GM20431 (cell line): ENCODE results near the gene FAM168B.

Experiments
- in situ Hi-C: fragments of 300-500 bp; cut with MseI, MboI; formaldehyde crosslinking; loops from one replicate; pipeline ENCODE4 v1.15.0; 2020; ENCODE audit warnings: low sequenced_read_pairs; ENCODE audit not compliant: unreplicated experiment

FAM168B gene

DNA sequence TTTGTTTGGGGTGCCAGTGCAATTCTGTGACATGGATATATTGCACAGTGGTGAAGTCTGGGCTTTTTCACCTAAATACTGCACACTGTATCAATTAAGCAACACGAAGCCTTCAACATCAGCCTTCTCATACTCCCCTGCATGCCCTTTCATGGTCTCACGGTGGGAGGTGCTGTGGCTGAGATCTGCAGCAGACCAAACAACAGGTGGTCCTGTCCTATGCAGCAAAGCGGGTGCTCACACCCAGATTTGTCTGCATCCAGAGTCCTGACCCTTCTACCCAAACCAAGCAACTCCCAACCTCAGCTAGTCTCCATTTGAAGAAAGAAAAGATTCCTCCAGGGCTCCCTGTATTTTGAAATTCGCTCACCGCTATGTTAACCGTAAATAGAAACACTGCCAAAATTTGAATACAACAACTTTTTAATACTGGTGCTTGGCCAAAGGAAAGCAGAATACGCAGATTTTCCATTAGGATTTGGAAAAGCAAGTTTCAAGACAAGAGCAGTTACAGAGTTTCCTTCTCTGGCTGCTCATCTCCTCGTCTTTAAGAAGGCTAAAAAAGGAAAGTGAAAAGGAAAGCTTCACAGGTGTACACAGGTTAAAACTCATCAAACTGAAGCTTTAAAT lies 34.9 kb downstream of the FAM168B start:
- in situ Hi-C loops, result no loop called here

DNA sequence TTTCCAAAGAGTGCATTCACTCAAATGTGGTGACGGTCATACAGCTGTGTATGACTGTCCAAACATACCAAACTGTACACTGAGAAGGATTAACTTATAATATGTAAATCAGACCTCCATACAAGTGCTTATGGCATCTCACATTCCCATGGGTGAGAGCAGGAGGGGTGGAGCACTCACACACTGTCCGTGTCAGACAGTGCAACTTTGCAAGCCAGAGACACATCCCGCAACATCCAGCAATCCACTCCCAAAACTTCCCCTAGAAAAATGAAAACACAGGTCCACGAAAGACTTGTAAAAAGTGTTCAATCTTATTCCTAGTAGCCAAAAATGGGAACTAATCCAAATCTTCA lies 36.4 kb downstream of the FAM168B start:
- in situ Hi-C loops, result no loop called here

DNA sequence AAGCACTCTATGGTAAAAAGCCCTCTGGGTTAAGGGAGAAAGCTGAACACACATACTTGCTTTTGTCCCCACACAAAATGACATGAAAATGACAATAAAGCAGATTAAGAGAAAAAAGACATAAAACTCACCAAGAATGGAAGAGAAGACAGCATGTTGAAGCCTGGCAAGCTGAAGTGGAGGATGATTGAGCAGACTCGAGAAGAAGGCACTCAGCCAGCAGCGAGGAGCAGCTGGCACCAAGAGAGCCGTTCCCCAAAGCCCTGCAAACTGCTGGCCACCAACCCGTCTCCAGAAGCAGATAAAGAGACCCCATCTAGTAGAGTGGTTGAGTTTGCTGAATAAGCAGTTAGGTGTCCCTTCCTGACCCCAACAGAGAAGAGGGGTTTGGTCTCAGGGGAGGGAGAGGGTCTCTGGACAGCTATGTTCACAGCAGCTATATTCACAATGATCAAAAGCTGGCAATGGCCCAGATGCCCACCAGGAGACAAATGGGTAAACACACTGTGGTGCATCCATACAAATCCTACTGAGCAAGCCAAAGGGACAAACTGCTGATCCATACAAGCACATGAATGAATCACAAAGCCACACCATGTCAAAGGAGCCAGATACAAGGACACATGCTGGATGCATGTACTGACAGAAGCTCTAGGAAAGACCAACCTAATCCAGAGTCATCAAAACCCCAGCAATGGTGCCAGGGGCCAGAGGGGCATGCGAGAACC lies 36.9 kb downstream of the FAM168B start:
- in situ Hi-C loops, result no loop called here

DNA sequence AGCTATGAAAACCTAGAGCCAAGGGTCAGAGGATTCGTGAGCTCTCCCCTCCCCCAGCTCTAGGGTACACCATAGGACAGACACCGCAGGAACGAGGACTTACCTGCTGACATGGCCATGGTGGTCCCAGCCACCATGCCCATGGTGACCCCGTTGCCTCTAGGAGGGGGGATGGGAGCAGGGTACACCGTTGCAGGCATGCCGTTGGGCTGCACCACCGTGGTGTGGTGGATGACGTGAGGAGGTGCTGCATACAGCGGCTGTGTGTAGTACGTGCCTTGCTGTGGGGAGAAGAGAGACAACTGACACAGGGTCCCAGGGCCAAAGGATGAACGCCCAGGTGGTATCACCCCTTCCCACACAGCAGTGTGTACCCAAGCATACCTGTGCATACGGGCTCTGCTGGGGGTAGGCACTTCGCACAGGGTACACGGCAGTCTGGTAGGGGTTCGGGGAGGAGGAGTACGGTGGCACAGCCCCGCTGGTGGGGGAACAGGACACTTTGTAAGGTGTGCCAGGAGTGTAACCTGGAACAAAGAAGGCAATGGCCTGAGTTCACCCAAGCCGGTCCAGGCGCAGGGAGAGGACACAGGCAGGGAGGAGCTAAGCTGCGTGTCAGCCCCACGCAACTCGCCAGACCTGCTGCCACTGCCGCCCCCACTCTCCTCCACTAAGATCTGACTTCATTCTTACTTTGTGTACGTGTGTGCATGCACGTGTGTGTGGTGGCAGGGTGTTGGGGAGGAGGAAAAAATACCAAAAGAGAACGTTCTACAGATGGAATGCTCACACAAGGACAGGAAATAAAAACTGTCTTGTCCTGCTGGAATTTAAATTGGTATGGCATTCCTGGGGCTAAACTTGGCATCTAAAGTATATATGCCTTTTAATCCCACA lies 37.8 kb downstream of the FAM168B start:
- in situ Hi-C loops, result no loop called here

DNA sequence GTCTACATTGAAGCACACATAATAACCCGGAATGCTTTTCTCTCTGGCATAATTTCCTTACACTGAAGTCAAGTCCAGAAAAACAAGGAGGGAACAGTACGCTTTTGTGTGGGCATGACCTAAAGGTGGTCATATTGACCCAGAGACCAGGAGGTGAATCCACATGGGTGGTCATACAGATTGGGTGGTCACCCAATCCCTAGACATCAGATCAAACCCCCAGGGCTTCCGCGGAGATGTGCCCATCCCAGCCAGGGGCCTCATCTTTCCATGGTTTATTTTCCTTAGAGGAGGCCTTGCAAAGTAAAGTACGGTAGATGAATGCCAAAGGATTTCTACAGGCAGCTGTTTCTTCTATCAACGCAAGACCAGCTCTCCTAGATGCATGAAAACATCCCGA lies 38.8 kb downstream of the FAM168B start:
- in situ Hi-C loops, result no loop called here

DNA sequence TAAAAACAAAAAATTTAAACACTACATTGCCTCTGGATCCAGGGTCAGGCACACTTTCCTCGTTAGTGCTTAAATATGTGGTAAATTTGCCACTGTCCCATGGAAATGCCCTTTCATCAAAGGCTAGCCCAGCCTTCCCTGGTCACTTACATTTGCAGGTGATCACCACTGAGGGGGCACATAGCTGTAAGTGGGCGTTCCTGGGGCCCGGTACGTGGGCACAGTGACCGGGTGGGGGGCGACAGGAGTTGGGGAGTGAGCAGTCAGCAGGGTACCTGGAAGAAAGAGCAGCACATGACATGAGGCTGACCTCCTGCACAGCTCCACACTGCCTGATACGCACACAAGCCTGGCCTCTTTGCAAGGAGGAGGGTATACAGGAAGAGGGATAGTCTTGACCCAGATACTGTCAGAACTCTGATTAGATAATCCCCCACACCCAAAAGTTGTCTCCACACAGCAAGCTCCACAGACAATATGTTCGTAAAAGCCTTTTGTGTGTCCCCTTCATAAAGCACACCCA lies 40.5 kb downstream of the FAM168B start:
- in situ Hi-C loops, result no loop called here

DNA sequence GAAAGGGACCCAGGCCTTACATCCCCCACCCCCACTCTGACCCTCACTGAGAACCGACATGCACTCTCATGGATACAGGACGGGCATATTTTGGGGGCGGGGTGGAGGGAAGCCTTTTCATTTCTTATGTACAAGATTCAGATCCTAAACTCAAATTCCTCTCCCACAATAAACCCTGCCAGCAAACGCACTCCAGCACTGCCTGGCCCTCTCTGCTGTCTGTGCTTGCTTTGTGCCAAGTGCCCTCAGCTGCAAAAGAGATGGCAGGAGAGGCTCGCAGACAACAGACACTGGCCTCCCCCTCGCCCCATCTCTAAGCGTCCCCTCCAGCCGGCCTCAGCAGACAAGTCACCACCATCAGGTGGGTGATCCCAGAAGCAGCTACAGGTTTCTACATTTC lies 42.4 kb downstream of the FAM168B start:
- in situ Hi-C loops, result no loop called here

DNA sequence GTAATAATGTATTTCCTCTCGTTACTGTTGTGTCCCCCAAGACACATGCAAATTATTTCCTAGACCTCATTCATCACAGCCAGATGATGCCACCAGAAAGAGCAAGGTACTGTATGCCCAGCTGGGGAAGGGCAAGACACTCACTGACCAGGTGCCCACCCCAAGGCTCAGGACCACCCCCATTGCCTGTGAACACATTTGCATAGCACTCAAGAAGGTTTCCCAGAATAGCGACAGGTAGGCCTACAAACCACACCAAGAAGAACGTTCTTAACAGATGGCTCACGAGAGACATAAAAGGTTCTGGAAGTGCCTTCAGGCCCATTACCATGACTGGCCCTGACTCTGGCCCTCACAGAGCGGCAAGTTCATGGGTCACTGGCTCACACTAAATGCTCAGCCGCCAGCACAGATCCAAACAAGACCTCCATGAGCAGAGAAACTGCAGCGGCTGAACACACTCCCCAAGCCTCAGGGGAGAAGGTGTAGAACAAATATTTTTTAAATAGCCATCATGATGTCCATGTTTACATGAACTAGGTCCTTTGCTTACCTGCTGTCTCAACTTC lies 44.0 kb downstream of the FAM168B start:
- in situ Hi-C loops, result no loop called here

DNA sequence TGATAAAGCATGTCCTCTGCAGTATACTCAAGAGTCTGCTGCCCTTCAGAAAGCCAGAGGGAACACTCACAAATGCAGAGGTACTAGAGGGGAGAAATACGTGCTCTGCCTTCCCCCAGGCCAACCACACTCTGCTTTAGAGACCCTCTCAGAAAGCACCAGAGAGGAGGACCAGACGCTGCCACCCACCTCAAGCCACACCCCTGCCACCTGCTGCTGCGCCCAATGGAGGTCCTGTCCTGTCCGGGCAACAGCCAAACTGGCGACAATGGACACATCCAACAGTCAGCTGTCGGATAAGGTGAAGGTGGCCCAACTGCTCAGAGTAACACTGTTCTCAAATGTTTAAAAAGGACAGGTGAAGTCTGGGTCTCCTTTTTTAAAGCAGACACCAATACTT lies 44.6 kb downstream of the FAM168B start:
- in situ Hi-C loops, result no loop called here

DNA sequence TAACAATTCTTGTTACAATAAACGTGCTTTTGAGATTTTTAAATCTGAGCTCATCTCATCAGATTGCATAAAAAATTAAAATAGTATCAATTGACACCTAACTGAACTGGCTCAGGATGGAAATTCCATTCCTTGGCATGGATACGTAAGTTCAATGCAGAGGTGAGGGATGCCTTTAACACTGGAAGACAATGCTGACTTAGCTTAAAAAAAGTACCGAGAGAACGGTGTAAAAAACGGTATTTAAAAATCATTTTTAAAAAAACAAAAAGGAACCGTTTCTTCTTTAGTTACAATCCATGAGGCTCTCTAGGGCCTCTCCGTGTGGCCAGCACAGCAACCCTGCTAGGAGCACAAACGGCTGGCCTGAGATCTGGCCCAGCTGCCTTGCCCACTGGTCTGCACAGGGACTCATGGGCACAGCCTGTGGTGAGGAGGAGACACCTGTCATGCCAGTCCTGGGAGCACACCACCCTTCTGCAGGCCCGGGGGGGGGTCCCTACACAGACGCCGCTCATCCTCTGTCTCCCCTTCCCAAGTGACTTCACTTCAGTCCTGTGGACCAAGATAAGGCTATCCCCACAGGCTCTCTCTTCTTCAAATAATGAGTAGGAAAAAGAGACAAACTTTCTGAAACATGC lies 45.2 kb downstream of the FAM168B start:
- in situ Hi-C loops, result no loop called here

DNA sequence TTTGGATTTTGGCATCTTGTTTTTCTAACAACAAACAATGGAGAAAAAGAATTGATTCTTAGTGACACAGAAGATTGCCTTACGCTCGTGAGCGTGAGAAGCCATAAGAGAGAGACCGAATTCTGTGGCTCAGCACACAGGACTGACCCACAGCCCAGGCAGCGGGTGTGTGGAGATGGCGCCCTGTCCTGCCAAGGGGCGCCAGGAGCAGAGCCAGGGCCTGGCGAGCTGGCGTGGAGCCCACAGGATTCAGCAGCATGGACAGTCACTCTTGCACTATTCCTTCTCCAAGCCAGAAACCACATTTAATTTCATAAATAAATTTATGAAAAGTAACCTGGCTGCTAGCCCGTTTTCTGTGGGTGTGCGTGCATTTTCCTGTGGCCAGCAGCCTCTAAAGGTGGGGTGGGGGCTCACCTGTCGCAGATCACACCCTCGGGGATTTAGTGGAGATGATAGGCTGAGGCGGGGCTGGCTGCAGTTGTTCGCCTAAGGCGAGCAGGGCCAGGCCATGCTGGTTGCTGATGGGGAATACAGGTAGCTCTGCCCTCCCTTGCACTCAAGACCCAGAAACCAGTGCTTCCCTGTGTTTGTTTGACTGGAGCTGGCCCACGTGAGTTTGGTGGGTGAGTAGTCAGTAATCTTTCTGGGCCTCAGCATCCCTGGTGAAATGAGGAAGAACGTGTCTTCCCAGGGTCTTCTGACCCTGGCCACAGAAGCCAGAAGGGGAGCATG lies 46.2 kb downstream of the FAM168B start:
- in situ Hi-C loops, result no loop called here

DNA sequence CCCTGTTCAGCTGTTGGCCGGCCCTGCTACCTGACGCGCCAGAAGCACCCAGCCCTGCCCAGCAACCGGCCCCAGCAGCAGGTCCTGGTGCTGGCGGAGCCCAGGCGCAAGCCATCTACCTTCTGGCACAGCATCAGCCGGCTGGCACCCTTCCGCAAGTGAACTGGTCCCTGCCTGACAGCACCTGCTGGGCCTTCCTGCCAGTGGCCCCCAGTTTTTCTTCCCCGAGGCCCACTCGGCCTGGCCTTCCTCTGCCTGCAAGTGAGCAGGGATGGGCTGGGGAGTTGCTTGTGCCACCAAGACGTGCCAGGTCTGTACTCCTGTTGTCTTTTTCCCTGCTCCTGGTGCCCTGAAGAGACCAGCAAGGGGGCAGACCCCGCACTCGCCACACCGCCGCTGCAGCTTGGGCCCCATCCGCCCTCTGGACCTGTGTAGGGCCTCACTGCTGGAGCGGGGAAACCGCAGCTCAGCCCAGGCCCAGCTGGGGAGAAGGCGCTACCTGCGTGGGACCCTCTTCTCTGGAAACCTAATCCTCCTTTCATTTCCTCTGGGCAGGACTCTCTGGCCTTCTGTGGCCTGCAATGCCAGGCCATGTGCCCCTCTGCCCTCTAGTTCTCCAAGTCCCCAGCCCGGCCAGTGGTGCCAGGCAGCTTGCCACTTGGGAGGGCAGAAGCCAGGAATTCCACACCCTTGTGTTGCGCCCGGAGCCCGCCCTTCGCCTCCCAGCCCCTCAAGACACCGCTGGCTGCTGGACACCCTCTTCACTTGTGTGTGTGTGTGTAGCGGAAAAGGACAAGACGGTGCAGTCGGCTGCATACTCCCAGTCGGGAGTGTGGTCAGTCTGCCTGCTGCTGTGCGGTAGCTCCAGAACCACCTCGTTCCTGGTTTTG lies 47.0 kb downstream of the FAM168B start:
- in situ Hi-C loops, result no loop called here

DNA sequence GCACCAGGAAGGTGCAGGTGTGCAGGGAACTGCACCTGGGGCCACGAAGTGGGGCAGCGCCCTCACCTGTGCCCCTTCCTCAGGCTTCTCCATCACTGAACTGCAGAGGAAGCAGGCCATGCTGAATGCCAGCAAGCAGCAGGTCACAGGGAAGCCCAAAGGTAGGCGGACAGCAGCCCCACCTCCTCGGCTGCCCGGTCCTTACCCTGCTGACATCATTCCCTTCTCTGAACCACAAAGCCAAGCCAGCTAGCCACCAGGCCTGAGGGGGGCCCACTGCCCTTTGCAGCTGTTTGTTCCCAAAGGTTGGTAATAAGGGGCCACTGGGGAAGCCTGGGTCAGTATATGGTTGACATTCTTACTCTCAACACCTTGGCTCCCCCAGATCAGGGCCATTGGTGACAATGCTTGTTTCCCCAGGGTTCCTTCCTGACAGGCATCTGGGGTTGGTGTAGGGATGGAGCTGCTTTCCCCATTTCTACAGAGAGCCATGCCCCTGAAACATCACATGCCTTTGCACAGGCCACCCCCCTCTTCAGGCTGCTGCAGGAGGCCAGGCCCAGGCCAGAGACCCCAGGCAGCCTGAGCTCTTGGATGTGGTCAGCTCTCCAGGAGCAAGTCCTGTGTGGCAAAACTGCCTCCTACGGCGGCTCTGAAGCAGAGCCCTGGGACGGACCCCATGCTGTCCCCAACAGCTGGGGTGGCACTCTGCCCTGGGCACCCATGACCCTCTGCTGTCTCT lies 47.8 kb downstream of the FAM168B start:
- in situ Hi-C loops, result no loop called here

DNA sequence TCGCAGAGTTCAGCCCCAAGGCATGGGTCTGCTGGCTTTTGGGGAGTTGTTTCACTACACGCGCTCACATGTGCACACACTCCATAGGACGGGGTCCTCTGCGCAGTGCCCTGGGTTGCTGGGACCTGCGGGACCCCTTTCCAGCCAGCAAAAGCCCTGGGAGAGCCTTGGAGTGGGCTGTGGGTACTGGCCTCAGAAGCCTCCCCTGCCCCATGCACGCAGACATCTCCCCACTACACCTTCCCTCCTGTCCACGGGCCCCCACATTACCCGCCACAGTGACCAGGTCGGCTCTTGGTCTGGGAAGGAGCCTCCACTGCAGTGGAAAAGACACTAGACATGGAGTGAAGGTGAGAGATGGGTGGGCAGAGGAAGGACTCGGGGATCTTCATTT lies 48.5 kb downstream of the FAM168B start:
- in situ Hi-C loops, result no loop called here

DNA sequence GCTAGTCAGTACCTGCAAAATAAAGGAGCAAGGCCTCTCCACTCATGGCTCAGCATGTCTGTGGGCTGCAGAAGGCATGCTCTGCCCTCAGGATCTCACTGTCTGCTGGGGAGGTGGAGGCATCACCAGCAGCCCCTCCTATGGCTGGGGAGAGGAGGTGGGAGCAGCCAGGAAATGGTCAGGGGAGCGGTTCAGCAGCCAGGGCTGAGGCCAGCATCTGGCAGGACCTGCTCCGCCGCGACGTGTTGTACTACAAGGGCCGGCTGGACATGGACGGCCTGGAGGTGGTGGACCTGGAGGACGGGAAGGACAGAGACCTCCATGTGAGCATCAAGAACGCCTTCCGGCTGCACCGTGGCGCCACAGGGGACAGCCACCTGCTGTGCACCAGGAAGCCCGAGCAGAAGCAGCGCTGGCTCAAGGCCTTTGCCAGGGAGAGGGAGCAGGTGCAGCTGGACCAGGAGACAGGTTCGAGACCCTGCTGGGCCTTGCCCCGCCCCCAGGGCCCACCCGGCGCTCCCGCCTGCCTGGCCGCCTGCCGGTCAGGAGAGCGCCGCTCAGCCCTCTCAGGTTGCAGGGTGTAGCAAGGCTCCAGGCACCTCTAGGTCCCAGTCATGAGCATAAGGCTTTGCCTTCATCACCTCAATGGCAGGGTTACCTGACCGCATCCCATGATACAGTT lies 49.0 kb downstream of the FAM168B start:
- in situ Hi-C loops, result no loop called here

DNA sequence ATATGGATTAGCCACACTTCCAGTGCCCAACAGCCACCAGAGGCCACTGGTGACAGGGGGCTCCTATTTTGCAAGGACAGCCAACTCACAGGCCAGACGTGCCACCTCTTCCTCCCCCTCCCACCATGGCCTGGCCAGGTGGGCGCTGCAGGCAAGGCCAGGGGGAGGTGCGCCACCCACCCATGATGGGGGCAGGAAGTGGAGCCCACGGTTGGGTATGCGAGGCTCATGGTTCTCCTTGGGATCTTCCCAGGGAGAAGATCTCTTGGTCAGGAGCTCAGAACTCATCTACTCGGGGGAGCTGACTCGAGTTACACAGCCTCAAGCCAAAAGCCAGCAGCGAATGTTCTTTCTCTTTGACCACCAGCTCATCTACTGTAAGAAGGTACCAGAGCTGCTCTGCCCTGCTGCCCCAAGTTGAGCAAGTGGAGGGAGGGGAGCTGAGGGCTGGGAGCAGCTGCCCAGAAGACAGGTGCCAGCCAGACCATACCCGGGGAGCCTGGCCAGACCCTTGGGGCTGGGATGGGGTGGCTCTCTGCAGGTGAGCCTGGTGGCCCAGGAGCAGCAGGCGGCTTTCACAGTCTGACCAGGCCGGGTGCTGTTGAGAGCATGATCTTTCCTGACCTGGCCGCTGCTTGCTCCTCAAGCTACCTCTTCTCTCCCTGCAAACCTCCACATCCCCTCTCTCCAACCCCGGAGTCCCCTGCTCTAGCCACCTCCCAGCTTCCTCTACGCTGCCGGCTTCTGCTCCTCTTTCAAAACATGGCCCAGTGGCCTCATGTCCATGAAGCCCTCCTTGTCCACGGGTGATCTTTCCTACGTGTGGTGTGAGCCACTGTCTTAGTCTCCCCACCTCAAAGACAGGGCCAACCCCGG lies 49.8 kb downstream of the FAM168B start:
- in situ Hi-C loops, result no loop called here
